GM15510 (cell line): Measurements from ENCODE around the gene ADAMTS3.

ENCODE experiments used
- POLR2A ChIP-seq: IDR thresholded peaks from 3 replicates; pipeline ENCODE4 v1.6.1; 2011; ENCODE audit warnings: borderline replicate concordance; ENCODE audit not compliant: insufficient read length; ENCODE audit errors: extremely low read depth

Gene ADAMTS3

DNA sequence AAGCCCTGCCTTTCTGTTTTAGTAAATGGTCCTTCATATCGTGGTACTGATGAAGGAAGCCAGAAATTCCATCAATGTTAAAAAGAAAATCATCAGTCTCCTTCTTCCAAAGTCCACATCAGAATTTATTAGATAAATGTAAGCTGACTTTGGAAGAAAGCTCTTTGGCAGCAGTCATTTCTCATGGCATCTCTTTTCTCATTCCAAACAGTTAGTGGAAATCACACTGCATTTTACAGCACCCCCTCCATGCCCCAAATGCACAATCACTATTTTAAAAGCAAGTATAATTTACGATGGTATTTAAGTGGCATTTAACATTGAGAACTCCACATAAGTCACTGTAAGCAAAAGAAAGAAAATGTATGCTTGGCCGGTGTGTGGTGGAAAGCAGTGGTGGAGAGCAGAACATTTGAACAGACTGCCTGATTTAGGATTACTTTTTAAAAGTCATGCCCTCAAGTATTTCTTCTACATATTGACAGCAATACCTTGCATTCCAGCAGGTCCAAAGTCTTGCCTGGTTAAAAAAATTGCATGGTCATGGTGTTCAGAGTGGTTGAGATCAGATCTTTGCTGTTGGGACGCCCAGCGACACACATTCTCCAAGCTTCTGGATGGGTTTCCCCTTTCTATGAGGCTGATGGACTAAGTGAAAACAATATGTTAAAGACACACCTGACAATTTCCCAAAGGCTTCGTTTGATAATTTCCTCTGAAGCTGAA, 248.6 kb downstream of the ADAMTS3 start:
- TF ChIP-seq POLR2A, result no peak

DNA sequence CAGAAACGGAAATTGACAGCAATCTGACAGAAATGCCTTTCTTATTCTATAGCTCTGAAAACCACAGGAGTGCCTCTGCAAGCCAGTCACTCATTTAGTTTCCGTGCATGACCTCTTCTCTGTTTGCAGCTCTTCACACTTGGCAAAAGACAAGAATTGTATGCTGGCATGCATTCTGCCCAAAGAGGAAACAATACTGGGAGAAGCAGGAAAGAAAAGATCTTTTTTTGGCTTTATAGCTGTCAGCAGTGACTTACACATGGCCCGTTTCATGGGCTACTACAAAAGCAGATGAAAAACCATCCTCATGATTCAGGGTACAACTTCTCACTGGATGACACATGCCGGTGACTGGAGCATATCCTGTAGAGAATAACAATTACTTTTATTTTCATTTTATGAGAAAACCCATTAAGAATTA, 249.4 kb downstream of the ADAMTS3 start:
- TF ChIP-seq POLR2A, result no peak

DNA sequence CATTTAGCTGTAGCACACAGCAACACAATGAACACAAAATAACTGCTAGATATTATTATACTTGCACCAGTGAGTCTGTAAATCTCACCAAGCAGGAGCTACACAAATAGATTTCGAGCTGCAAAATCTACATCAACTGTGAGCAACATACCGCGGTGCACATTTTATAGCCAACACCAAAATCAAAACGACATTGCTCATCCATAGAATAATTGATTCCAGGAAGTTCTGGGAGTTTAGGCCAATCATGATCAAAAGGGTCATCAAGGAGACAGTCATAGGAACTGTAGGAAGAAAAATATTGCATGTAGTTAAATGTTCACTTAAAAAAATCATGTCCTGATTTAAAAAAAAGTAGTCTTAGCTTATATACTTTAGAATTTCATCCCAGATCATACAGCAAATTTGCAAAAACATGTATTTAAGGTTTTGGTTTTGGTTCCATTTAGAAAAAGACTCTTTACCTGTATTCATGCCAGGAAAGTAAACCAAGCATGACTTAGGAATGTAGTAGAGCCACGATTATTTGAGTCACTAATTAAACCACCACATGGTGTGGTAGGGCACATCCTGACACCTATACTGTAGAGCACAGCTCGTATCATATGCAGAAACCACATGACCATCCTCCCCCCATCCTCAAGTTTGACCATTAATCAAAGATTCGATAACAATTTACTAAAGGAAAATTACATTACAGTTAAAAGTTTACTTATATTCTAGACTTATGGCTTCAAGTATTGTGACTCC, 250.4 kb downstream of the ADAMTS3 start:
- no peak for TF ChIP-seq POLR2A

DNA sequence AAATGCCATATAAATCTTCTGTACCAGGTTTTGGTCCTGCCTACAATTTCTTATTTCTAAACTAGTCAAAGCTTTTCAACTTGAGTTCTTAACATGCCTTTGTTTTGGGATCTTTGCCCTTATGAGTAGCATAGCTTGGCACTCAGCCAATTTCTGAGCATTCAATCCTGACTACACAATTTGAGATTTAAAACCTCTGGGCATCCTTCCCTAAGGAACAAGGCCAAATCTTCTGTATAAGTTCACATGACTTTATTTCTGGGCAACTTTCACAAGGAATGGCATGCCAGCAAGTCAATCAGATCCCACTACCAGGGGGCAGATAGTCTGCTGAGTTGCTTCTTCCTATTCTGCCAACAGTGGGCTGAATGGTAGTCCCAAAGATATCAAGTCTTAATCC, 254.2 kb downstream of the ADAMTS3 start:
- no peak for TF ChIP-seq POLR2A

DNA sequence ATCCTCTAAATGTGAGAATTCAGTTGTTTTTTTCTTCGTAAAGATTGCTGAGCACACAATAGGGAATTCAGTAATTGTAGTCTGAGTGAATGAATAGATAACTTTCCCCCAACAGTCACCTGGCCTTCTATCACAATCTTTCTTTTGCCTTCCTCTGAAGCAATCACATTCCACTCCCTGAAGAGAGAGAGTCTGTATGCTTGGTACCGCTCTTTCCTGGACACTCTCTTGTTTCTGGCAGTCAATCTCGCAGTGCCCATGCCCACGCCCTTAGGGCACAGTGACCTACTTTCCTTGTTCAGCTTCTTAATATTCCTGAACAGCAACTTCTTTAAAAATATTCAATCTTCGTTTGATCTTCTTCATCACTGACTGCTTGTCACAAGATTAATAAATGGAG, 255.9 kb downstream of the ADAMTS3 start:
- no peak for TF ChIP-seq POLR2A

DNA sequence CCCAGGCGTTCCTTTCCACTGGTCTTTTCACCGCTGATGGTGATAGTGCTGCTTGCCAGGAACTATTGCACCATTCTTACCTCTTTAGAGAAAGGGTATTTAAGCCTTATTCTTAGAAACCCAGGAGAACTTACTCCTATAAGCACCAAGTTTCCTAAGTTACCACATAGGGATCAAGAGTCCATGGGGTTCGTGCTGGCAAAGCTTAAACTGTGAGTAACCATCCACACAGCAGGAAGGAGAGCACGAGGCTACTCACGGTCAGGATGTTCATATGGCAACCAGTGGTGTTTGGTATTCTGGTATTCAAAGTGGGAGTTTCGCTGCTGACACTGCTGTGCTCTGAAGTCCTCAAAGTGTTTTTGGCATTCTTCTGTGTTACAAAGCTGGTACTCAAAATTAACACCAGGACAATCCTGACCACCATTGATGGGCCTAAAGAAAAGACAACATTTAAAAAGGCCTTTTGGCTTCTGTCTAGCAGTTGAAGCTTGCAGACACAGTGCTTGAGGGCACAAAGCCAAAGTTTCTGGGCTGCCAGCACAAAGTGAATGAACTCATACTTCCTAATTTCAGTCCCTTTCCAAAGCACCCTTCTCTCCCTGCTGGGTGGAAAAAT, 256.9 kb downstream of the ADAMTS3 start:
- no peak for TF ChIP-seq POLR2A

DNA sequence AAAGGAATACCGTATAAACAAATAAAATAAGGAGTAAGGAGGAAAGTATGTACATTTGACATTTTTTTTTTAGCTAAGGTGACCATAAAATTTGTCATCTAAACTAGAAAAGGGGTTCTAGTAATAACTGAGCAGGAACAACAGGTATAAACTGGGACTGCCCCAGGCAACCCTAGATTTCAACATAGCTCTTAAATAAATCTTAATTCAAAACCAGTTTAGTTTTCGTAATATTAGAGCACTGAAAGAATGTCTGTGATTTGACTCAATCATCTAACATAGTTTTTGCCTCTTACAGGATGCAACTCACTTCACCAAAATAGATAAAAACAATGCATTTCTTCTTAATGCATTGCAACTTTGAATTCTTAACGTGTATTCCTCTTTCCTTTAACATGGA, 257.7 kb downstream of the ADAMTS3 start:
- no peak for TF ChIP-seq POLR2A

DNA sequence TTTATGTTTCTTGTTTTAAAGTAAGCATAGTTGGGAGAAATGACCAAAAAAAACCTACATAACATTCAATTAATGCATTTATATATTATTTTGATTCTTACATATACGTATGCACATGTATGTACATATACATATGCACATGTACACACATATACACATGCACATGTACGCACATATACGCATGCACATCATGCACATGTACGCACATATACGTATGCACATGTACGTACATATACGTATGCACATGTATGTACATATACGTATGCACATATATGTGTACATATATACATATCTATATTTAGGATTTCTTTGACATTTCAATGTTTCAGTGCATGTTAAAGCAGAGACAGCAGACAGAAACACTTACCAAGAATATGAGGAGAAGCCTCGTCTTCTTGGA, 263.4 kb downstream of the ADAMTS3 start:
- no peak for TF ChIP-seq POLR2A

DNA sequence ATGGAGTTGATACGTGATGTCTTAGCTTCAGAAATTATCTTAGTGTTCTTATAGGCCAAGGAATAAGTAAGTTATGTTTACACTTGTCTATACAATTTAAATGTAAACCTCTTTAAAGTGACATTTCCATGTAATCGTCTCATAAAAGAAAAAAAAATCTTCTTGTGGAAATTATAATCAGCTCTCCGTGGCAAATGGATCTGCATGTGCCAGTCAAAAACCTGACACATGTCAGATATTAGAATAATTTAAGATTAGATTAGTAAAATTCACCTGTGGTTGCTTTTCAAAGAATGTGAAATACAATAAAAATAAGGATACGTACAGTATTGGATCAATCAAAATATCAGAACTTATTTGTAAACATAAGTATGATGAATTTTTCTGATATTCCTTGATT, 263.9 kb downstream of the ADAMTS3 start:
- no peak for TF ChIP-seq POLR2A

DNA sequence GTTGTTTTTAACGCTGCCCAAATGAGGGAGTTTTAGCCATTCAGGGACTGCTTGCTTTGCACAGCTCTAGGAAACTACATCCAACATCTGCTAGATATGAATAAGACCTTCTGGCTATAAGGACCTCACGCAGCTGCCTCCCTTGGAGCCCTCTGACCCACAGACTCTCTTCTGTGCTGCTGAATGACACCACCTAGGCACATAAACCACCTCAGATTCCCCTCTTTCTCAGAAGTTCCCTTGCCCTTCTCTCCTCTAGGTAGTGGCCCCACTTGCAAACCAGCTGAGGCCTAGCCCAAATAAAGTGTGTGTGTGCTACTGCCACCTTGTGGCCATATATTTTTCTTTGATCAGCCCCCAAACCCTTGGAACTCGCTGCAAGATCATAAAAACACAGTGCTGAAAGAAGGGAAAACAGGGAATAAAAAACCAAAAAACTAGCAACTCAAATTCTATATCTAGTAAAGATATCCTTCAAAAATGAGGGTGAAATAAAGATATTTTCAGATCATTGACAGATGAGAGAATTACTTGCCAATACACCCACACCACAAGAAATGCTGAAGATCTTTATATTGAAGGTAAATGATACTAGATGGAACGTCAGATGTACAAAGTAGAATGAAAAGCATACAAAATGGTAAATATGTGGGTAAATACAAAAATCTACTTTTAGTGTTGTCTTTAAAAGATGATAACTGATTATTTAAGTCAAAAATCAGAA, 265.9 kb downstream of the ADAMTS3 start:
- no peak for TF ChIP-seq POLR2A

DNA sequence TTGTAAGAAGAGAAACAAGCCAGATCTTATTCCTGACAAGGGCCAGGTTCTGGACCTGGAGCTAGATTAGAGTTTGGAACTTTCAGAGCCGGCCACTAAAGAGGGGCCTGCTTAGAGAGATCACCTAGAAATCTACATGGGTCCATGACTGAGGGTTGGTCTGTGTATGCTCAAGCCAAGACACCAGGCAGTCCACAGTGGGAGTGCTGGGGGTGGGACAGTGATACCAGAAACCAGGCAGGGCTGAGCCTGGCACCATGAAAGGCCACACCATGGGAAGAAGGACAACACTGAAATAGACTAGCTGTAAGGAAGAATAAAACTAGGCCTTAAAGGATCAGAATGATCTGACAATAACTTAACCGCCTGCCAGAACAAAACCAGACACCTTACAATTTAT, 267.3 kb downstream of the ADAMTS3 start:
- TF ChIP-seq POLR2A, result no peak

DNA sequence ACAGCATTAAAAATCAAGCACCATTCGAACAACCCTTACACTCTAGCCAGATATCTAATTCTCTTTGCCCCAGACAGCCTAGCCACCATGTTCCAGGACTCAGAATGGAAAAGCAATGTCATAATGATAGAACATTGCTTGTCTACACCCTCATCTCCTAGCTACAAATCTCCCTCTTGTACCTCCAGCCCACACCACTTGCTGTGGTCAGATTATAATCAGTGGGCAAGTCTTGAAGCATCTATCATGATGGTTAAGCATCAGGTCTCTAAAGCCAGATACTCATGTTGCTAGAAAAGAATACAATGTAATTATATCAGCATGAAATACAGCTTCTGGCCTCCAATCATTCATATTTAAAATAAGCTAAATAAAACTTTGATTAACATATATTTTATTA, 268.9 kb downstream of the ADAMTS3 start:
- TF ChIP-seq POLR2A, result no peak

DNA sequence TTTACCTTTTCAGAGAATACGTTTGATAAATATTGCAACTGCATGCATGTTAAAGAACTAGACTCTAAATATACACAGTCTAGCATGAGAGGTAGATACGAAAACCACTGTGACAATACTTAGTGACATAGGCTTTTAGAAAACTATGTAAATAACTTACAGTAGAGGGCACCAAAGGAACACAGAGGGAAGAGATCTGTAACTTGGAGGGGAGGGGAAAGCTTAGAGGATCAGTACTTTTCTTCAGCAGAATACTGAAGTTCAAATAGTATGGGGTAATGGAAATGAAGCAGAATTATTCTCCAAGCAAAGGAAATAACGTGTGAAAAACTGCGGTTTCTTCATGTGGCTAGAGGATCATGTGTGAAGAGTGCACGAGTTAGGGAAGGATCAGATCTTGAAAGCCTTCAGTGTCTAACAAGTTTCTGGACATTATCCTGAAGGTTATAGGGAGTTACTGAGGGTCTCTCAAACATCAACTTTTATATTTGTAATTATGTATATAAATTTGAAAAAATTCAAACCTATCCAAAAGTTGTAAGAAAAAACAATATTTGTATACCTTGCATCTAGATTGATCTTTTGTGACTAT, 273.0 kb downstream of the ADAMTS3 start:
- no peak for TF ChIP-seq POLR2A

DNA sequence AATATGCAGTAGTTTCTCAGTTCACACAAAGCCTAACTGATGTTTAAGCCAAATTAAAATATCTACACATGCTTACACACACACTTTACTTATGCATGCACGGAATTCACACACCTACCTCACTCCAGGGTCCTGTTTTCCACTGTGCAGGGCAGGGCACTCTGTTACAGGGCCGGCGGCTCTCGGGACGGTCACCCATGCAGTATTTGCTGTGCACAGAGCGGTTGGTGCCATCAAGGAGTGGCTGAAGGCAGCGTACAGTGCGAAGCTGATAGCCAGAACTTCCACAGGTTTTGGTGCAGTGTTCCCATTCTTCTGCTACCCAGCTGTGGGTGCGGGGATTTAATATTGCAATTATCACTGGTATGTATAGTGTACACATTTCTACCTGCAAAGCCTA, 278.3 kb downstream of the ADAMTS3 start:
- no peak for TF ChIP-seq POLR2A

DNA sequence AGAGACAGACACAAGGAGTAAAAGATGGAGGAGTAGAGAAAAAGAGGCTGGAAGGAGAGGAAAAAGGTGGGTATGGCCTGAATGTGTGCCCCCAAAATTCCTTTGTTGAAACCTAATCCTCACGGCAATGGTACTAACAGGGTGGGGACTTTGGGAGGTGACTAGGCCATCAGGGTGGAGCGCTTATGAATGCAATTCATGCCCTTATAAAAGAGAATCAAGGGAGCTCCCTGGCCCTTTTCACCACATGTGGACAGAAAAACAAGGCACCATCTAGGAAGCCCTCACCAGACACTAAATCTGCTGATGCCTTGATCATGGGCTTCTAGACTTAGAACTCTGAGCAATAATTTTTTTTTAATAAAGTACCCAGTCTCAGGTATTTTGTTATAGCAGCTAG, 282.1 kb downstream of the ADAMTS3 start:
- no peak for TF ChIP-seq POLR2A

DNA sequence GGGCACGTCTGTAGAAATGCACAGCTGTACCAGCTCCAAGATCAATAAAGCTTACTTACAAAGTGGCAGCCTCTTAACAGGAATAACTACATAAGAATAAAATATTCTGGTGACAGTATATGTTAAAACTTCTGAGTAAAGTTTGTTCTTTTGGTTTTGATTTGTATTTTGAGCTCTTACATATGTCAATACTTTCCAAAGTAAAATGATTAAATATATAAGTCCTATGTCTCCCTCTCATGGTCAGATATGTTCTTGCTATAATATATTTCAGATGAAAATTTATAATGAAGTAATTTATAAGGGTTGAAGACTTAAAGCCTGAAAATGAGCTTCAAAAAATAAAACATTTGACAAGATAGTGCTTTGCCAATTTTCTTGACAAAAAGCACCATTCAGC, 282.8 kb downstream of the ADAMTS3 start:
- TF ChIP-seq POLR2A, result no peak

DNA sequence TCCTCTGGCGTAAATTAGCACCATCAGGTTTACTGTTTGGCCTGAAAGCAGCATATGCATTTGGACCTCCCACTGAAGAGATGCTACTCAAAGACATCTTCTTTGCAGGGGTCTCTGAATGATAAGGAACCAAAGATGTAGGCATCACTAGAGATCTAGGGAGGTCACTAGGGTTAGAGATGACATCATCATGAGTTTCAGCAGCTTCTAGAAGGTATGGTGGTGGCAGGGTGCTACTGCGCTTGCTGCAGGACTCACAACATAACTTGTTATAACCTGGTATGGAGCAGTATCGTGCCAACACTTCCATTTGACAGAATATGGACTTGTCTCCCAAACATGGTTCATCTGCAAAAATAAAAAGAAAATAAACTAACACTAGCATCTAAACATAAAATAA, 285.7 kb downstream of the ADAMTS3 start:
- no peak for TF ChIP-seq POLR2A
